Measurements from ENCODE around the gene C10orf90.

DNA sequence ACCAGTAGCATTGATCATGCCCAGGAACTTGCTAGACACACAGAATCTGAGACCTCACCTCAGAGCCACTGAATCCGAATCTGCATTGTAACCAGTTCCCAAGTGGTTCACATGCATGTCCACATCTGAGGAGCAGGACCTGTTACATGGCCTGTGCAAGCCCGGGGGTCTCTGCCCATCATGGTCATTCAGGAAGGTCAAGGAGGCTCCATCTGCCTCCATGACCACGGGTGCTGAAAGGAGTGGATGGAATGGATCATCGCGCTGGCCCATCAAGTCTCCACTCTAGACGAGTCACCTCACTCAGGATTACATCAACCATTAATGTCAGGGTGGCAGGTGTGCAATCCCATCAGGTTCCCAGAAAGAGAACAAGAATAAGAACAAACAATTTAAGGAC is 196.5 kb downstream of the C10orf90 start:
- TF ChIP-seq POLR2A (IDR thresholded peaks at IDR 0.05; ENCODE audit: low read depth) (no peak), POLR2AphosphoS5 (IDR thresholded peaks at IDR 0.05) (no peak)
